Heart right ventricle (tissue), 16 donors: Measurements from ENCODE around the gene TSEN2. TPM values are rescaled to one million over a fixed set of nuclear protein-coding genes. Genes with fewer than 3 reads are reported as not detected.

ENCODE experiments used
- ATAC-seq, 8 donors: fragments of 200-7000 bp; cut with Tn5 transposase; one replicate each; pipeline ENCODE4 v1.9.1; 2020; ENCODE audit warnings: mild to moderate bottlenecking in 8 of 8, moderate library complexity in 8 of 8, moderate number of reproducible peaks in 1 of 8
- DNase-seq, 2 donors: peaks; one replicate each; pipeline ENCODE4 v3.0.0-alpha.2; 2020
- H3K27ac ChIP-seq, 10 donors: fragments of 200-600 bp; sonication (generic) in 2 of 10; one replicate each; pipeline versions ENCODE4 v1.5.0 to v1.8.0; 2020 to 2022; ENCODE audit warnings: mild to moderate bottlenecking in 3 of 10
- H3K27me3 ChIP-seq, 7 donors: fragments of 200-600 bp; one replicate each; pipeline ENCODE4 v1.8.0; 2021 to 2022; ENCODE audit warnings: mild to moderate bottlenecking in 2 of 7
- H3K36me3 ChIP-seq, 9 donors: fragments of 200-600 bp; sonication (generic) in 1 of 9; one replicate each; pipeline versions ENCODE4 v1.5.0 to v1.8.0; 2020 to 2022; ENCODE audit warnings: mild to moderate bottlenecking in 2 of 9
- H3K4me1 ChIP-seq, 9 donors: fragments of 200-600 bp; sonication (generic) in 1 of 9; one replicate each; pipeline versions ENCODE4 v1.5.0 to v1.8.0; 2020 to 2022; ENCODE audit warnings: mild to moderate bottlenecking in 4 of 9
- H3K4me3 ChIP-seq, 10 donors: fragments of 200-600 bp; sonication (generic) in 2 of 10; one replicate each; pipeline versions ENCODE4 v1.5.0 to v1.8.0; 2020 to 2022; ENCODE audit warnings: mild to moderate bottlenecking in 7 of 10, moderate library complexity in 2 of 10
- H3K9me3 ChIP-seq, 11 donors: fragments of 200-600 bp in 10 of 11; sonication (generic) in 2 of 11; one replicate each; pipeline versions ENCODE4 v1.5.0 to v1.8.0; 2013 to 2022; ENCODE audit warnings: mild to moderate bottlenecking in 2 of 11, control low read depth in 1 of 11, moderate library complexity in 1 of 11
- WGBS, 2 donors: extraction: QIAGEN DNeasy Blood & Tissue Kit; methylation state at CpG; one replicate each; pipeline ENCODE4 v1.1.7; 2013; ENCODE audit warnings: inconsistent platforms in 1 of 2; 5-methylcytosine and 5-hydroxymethylcytosine counted together
- intact Hi-C, 10 donors: fragments of 100-400 bp; cut with DNase I; formaldehyde crosslinking; loops; one replicate each; pipeline versions ENCODE4 v1.11.1 to v1.14.2; 2022
- polyA plus RNA-seq, 2 donors: library from polyadenylated mRNA; stranded (reverse); fragments of 200-250 nt; gene quantifications; one replicate each; pipeline ENCODE4 v1.2.3, GENCODE V29; 2013
- total RNA-seq, 10 donors: library from RNA; stranded (reverse); fragmentation: NEBNext Ultra II Directional in 3 of 10; extraction: Animal tissue kit (Norgen Biotek cat#: 25700) in 3 of 10; gene quantifications; one replicate each; pipeline versions ENCODE4 v1.2.1 to v1.2.4, GENCODE V29; 2021 to 2023
- TF ChIP-seq, protein P1 (sequence below), 9 donors: fragments of 200-600 bp; sonication (generic) in 2 of 9; IDR thresholded peaks; one replicate each; pipeline versions ENCODE4 v1.5.0 to v1.8.0; 2021 to 2022; ENCODE audit warnings: antibody characterized with exemption in 9 of 9, mild to moderate bottlenecking in 5 of 9, moderate library complexity in 1 of 9
- donor health status: Arrhythmogenic right ventricular cardiomyopathy.
- donor health status: ischemic (EF 13 %, LVEDD 7.1; RV severe dilation, severe dysfunction).
- donor health status: healthy with polysubstance abuse.
- donor health status: DM: no; HTN: yes; CAD: no.
- donor health status: DM: no; HTN: no; CAD: no.
- donor health status: ischemic (EF 25% LVEDD 6.9; RV normal size, moderate dysfunction).
- donor health status: ischemic (EF 25% LVEDD 5.7; RV mildly dilated, moderate dysfunction).
- donor health status: healthy.
- donor health status: DM: yes; HTN: yes; CAD: no.
- donor health status: Ischemic cardiomyopathy.
- donor health status: ischemic (EF 35%, LVEDD 5.7; RV mildly dilated, moderate dysfunction).
- donor health status: nonischemic (EF 11% LVEDD 7.7; RV severe dilation, severe dysfunction).
- donor health status: DM: yes; HTN: yes; CAD: no.
- donor health status: PGD.
- donor health status: ischemic (EF 29% LVEDD 5.4; RV normal size, mild dysfunction).
- donor health status: nonischemic (EF 23%, LVEDD 6.1; RV moderate dilation, normal function).

Gene TSEN2
- total and polyA plus RNA-seq, 12 donors: 15.7 to 33.7 (median 19.8) TPM

DNA sequence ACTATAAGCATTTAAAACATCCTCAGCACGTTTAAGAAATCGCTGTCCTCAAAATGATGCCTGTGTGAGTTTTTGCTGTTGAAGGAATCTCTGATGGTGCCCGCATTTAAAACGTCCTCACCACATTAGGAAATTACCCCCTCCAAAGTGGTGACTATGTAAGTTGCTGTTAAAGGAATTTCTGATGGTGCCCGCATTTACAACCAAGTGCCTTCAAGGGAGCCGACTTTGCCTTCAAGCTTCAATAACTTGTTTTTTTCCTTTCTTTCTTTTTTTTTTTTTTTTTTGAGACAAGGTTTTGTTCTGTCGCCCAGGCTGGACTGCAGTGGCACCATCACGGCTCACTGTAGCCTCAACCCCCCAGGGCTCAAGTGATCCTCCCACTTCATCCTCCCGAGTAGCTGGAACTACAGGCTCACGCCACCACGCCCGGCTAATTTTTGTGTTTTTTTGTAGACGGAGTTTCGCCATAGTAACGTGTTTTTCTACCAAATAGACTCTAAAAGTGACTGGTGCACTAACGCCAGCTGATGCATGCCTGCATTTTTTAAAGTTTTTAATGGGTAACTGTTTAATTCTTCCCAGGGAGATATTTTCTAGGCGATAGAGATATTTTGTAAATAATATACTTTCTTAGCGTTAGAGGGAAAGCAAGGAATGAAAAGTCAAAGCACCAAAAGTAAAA, 19.0 kb upstream of the TSEN2 start:
- ATAC-seq (no peak), DNase-seq (no peak)
- no peaks in the 10 kb centered on the region for H3K27me3 ChIP-seq
- no peak overlapping the region for H3K4me3 ChIP-seq
- intact Hi-C loops: no loop called here
- WGBS, 2 donors: 88 to 94% methylated on average over 18 of the region's 18 CpGs
- peaks cover 0 to 22% (median 14%) of the 10 kb centered on the region in 9 donors for H3K4me1 ChIP-seq
- H3K36me3 ChIP-seq: no peaks in the 10 kb centered on the region
- no peaks in the 10 kb centered on the region for H3K9me3 ChIP-seq
- TF ChIP-seq, protein P1, sequence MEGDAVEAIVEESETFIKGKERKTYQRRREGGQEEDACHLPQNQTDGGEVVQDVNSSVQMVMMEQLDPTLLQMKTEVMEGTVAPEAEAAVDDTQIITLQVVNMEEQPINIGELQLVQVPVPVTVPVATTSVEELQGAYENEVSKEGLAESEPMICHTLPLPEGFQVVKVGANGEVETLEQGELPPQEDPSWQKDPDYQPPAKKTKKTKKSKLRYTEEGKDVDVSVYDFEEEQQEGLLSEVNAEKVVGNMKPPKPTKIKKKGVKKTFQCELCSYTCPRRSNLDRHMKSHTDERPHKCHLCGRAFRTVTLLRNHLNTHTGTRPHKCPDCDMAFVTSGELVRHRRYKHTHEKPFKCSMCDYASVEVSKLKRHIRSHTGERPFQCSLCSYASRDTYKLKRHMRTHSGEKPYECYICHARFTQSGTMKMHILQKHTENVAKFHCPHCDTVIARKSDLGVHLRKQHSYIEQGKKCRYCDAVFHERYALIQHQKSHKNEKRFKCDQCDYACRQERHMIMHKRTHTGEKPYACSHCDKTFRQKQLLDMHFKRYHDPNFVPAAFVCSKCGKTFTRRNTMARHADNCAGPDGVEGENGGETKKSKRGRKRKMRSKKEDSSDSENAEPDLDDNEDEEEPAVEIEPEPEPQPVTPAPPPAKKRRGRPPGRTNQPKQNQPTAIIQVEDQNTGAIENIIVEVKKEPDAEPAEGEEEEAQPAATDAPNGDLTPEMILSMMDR (IDR thresholded peaks at IDR 0.05): no peak
- H3K27ac ChIP-seq: no peak overlapping the region

DNA sequence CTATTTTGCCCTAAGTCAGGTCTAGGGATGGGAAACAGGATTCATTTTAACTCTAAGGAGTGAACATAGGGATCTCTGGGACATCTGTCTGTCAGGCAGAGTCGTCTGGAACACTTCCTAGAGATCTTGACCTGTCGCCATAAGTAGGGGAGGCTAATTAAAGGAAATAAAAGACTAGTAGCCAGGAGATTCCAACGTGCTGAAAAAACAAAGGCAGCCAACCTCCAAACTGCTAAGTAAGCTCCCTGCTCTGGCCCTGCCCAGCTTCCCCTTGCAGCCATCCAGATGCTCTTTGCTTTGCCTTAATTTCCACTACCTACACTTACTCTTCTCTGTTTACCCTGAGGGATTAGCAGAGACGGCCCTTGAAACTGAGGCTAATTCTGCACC, 18.4 kb upstream of the TSEN2 start:
- WGBS, 2 donors: 30 to 32% methylated on average over 4 of the region's 4 CpGs
- DNase-seq (no peak), ATAC-seq (peak in 2 of 8 donors; percentile 12 to 58)
- Histone ChIP-seq H3K36me3 (no peaks in the 10 kb centered on the region), H3K4me1 (peaks cover 0 to 22% (median 14%) of the 10 kb centered on the region in 9 donors), H3K4me3 (no peak overlapping the region), H3K27ac (no peak overlapping the region), H3K27me3 (no peaks in the 10 kb centered on the region), H3K9me3 (no peaks in the 10 kb centered on the region)
- intact Hi-C loops: no loop called here
- TF ChIP-seq, protein P1 (IDR thresholded peaks at IDR 0.05): no peak

DNA sequence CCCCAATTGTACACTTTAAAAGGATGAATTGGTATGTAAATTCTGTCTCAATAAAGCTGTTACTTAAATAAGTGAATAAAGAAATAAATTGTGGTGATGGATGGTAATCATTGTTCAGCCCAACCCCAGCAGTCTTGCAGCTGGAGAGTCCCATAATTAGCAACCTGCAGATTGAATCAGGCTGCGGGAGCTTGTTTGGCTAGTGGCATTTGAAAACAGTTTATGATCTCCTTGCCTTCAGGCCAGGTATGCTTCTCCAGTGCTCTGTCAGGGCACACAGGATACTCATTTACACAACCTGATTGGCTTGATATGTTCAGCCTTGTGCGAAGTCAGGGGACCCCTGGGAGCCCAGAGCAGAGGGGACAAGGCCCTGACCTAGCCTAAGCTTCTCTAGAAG, 16.5 kb upstream of the TSEN2 start:
- TF ChIP-seq, protein P1 (IDR thresholded peaks at IDR 0.05): no peak
- ATAC-seq (no peak), DNase-seq (no peak)
- Histone ChIP-seq H3K9me3 (no peaks in the 10 kb centered on the region), H3K4me3 (no peak overlapping the region), H3K27ac (no peak overlapping the region), H3K36me3 (no peaks in the 10 kb centered on the region), H3K4me1 (peaks cover 0 to 12% (median 3%) of the 10 kb centered on the region in 9 donors), H3K27me3 (no peaks in the 10 kb centered on the region)
- WGBS, 2 donors: 93 to 94% methylated on average over 2 of the region's 2 CpGs
- intact Hi-C loops: no loop called here

DNA sequence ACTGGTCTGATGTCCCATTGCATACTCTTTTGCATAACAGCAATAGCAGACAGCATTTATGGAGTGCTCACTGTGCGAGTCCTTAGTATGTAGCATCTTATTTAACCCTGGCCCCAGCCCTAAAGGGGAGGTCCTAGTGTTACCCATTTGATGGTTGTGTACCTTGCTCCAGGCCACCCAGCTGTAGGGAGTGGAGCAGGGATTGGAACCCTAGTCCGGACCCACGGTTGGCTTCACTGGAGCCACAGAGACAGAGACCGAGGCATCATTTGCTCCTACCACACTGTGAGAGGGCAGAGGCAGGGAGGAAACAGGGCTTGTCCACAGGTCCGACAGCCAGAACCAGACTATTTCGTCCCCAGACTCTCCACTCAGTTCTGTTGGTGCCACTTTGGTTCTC, 16.0 kb upstream of the TSEN2 start:
- no peaks in the 10 kb centered on the region for H3K9me3 ChIP-seq
- intact Hi-C loops: no loop called here
- TF ChIP-seq, protein P1 (IDR thresholded peaks at IDR 0.05): no peak
- H3K36me3 ChIP-seq: no peaks in the 10 kb centered on the region
- 94 to 95% methylated on average over 6 of the region's 6 CpGs for WGBS, 2 donors
- no peak overlapping the region for H3K27ac ChIP-seq
- ATAC-seq (no peak), DNase-seq (no peak)
- peaks cover 0 to 9% (median 0%) of the 10 kb centered on the region in 9 donors for H3K4me1 ChIP-seq
- H3K4me3 ChIP-seq: no peak overlapping the region
- H3K27me3 ChIP-seq: no peaks in the 10 kb centered on the region
